Measurements from ENCODE around the gene CDH18. TPM values are rescaled to one million over a fixed set of nuclear protein-coding genes. Genes with fewer than 3 reads are reported as not detected.

The CDH18 gene
- total and polyA plus RNA-seq, 4 donors, result not detected

GRCh38 chr5:19920761-19921160 is 67.2 kb downstream of the CDH18 start:
- Histone ChIP-seq H3K36me3 (ENCODE audit: control insufficient read depth in 1 of 2, insufficient read depth in 2 of 2, low read length in 1 of 2) (no peaks in the 10 kb centered on the region), H3K27me3 (ENCODE audit: control insufficient read depth in 1 of 2, insufficient read depth in 2 of 2, low read length in 1 of 2) (no peaks in the 10 kb centered on the region), H3K9me3 (ENCODE audit: control insufficient read depth, low read length) (no peaks in the 10 kb centered on the region), H3K4me1 (ENCODE audit: control insufficient read depth in 1 of 2, insufficient read depth in 2 of 2, low read length in 2 of 2) (no peaks in the 10 kb centered on the region), H3K4me3 (ENCODE audit: low read length in 2 of 2) (no peak overlapping the region), H3K27ac (ENCODE audit: low read depth in 1 of 2, low read length in 2 of 2) (no peak overlapping the region)
- WGBS, 2 donors, result 93 to 98% methylated on average over 4 of the region's 4 CpGs
- intact Hi-C loops (cut with DNase I), result no loop called here
- ATAC-seq (ENCODE audit: low FRiP score) (no peak), DNase-seq (no peak)

- H3K4me1 ChIP-seq (ENCODE audit: control insufficient read depth in 1 of 2, insufficient read depth in 2 of 2, low read length in 2 of 2), result no peaks in the 10 kb centered on the region
- H3K27ac ChIP-seq (ENCODE audit: low read depth in 1 of 2, low read length in 2 of 2), result no peak overlapping the region
Measured at GRCh38 chr5:19918780-19919179, 69.2 kb downstream of the CDH18 start.

DNA sequence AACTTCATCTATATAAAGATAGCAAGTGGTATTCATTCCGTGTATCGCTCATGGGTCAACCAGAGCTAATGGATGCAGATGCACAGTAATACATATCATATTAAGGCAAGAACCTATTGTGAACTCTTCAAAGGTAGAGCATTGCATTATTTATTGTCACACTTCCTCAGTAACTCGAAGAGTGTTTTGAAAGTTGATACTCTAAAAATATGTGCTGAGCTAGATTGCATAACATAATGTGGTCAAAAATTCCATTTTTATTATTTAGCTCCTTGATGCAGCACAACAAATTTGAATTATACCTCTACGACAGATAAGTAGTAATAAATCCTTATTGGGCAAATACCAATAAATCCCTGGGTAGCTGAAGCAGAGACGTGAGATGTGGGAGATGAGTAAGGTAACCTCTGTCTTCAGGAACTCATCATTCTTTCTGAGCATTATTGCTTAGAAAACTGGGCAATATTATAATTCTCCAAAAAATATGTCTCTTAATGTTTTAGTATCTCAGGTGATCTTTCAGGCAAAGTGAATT is 70.3 kb downstream of the CDH18 start:
- WGBS, 2 donors, result 63 to 70% methylated on average over 5 of the region's 5 CpGs
- intact Hi-C loops (cut with DNase I), result no loop called here
- no peaks in the 10 kb centered on the region for H3K4me1 ChIP-seq (ENCODE audit: control insufficient read depth in 1 of 2, insufficient read depth in 2 of 2, low read length in 2 of 2)
- H3K27me3 ChIP-seq (ENCODE audit: control insufficient read depth in 1 of 2, insufficient read depth in 2 of 2, low read length in 1 of 2), result no peaks in the 10 kb centered on the region
- DNase-seq, result no peak
- H3K4me3 ChIP-seq (ENCODE audit: low read length in 2 of 2), result no peak overlapping the region
- H3K36me3 ChIP-seq (ENCODE audit: control insufficient read depth in 1 of 2, insufficient read depth in 2 of 2, low read length in 1 of 2), result no peaks in the 10 kb centered on the region
- H3K9me3 ChIP-seq (ENCODE audit: control insufficient read depth, low read length), result no peaks in the 10 kb centered on the region
- ATAC-seq (ENCODE audit: low FRiP score), result no peak
- no peak overlapping the region for H3K27ac ChIP-seq (ENCODE audit: low read depth in 1 of 2, low read length in 2 of 2)

More at GRCh38 chr5:19918780-19919179, 69.2 kb downstream of the CDH18 start:
- no peak for ATAC-seq (ENCODE audit: low FRiP score)
- 63 to 68% methylated on average over 3 of the region's 3 CpGs for WGBS, 2 donors
- no peaks in the 10 kb centered on the region for H3K27me3 ChIP-seq (ENCODE audit: control insufficient read depth in 1 of 2, insufficient read depth in 2 of 2, low read length in 1 of 2)
- intact Hi-C loops (cut with DNase I), result no loop called here
- H3K9me3 ChIP-seq (ENCODE audit: control insufficient read depth, low read length), result no peaks in the 10 kb centered on the region
- no peak for DNase-seq
- H3K36me3 ChIP-seq (ENCODE audit: control insufficient read depth in 1 of 2, insufficient read depth in 2 of 2, low read length in 1 of 2), result no peaks in the 10 kb centered on the region
- no peak overlapping the region for H3K4me3 ChIP-seq (ENCODE audit: low read length in 2 of 2)

- WGBS, 2 donors, result 27 to 40% methylated on average over 4 of the region's 4 CpGs
- DNase-seq, result no peak
- Histone ChIP-seq H3K27ac (ENCODE audit: low read depth in 1 of 2, low read length in 2 of 2) (no peak overlapping the region), H3K9me3 (ENCODE audit: control insufficient read depth, low read length) (no peaks in the 10 kb centered on the region), H3K4me3 (ENCODE audit: low read length in 2 of 2) (no peak overlapping the region), H3K36me3 (ENCODE audit: control insufficient read depth in 1 of 2, insufficient read depth in 2 of 2, low read length in 1 of 2) (no peaks in the 10 kb centered on the region), H3K27me3 (ENCODE audit: control insufficient read depth in 1 of 2, insufficient read depth in 2 of 2, low read length in 1 of 2) (no peaks in the 10 kb centered on the region), H3K4me1 (ENCODE audit: control insufficient read depth in 1 of 2, insufficient read depth in 2 of 2, low read length in 2 of 2) (no peaks in the 10 kb centered on the region)
- no peak for ATAC-seq (ENCODE audit: low FRiP score)
- intact Hi-C loops (cut with DNase I), result no loop called here
Measured at GRCh38 chr5:19910136-19910535, 77.9 kb downstream of the CDH18 start.

DNA sequence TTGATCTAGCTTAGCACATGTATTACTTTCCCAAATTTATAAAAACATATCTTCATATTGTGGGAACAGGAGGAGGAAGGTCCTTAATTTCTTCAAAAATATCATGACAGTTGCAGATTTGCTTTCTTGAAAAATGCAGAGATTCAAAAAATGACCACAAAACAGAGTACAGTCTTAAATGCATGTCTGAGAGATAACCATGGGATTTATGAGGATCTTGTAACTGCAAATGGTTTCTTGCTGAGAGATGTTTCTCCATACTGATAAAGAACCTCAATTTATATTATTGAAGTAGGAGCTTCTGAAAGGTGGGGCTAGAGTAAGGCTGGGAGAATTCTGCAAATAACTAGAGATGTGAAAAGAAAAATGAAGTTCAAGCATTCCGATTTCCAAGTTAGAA is 83.2 kb downstream of the CDH18 start:
- WGBS, 2 donors, result 0 to 43% methylated on average over 1 of the region's 1 CpG
- no peaks in the 10 kb centered on the region for H3K9me3 ChIP-seq (ENCODE audit: control insufficient read depth, low read length)
- intact Hi-C loops (cut with DNase I), result no loop called here

GRCh38 chr5:19903611-19904010 is 84.4 kb downstream of the CDH18 start:
- H3K27ac ChIP-seq (ENCODE audit: low read depth in 1 of 2, low read length in 2 of 2), result no peak overlapping the region
- DNase-seq, result no peak
- peaks cover 0 to 2% of the 10 kb centered on the region in 2 donors for H3K27me3 ChIP-seq (ENCODE audit: control insufficient read depth in 1 of 2, insufficient read depth in 2 of 2, low read length in 1 of 2)
- intact Hi-C loops (cut with DNase I), result no loop called here
- 89 to 90% methylated on average over 5 of the region's 5 CpGs for WGBS, 2 donors
- H3K4me3 ChIP-seq (ENCODE audit: low read length in 2 of 2), result no peak overlapping the region
- no peaks in the 10 kb centered on the region for H3K36me3 ChIP-seq (ENCODE audit: control insufficient read depth in 1 of 2, insufficient read depth in 2 of 2, low read length in 1 of 2)
- no peaks in the 10 kb centered on the region for H3K9me3 ChIP-seq (ENCODE audit: control insufficient read depth, low read length)
- no peaks in the 10 kb centered on the region for H3K4me1 ChIP-seq (ENCODE audit: control insufficient read depth in 1 of 2, insufficient read depth in 2 of 2, low read length in 2 of 2)
- ATAC-seq (ENCODE audit: low FRiP score), result no peak

More for the DNA sequence above, 83.2 kb downstream of the CDH18 start:
- ATAC-seq (ENCODE audit: low FRiP score) (no peak), DNase-seq (no peak)
- Histone ChIP-seq H3K36me3 (ENCODE audit: control insufficient read depth in 1 of 2, insufficient read depth in 2 of 2, low read length in 1 of 2) (no peaks in the 10 kb centered on the region), H3K27me3 (ENCODE audit: control insufficient read depth in 1 of 2, insufficient read depth in 2 of 2, low read length in 1 of 2) (peaks cover 0 to 2% of the 10 kb centered on the region in 2 donors), H3K4me1 (ENCODE audit: control insufficient read depth in 1 of 2, insufficient read depth in 2 of 2, low read length in 2 of 2) (no peaks in the 10 kb centered on the region), H3K4me3 (ENCODE audit: low read length in 2 of 2) (no peak overlapping the region), H3K27ac (ENCODE audit: low read depth in 1 of 2, low read length in 2 of 2) (no peak overlapping the region)

DNA sequence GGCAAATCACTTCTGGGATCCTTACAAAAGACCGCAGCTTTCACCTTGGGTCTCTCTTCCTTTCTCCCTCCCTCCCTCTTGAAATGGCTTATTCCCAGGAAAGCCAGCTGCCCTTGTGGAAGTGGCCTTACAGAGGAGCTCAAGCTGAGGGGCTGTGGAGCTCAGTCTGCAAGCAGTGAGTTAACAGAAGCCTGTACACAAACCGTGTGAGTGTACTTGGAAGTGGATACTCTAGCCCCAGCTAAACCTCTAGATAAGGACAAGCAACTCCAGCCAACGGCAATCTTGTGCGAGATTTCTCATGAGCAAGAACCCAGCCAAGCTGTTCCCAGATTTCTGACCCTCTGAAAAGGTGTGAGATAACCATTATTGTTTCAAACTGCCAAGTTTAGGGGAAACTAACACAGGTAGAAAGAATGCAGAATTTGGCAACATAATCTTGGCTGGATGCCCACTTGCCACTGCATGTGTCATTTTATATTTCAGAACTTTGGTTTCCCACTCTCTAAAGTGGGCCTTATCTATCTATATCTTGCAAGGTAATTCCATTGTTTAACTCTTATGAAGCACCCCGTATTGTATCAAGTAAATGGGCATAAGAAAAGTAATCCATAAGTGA is 85.6 kb downstream of the CDH18 start:
- Histone ChIP-seq H3K9me3 (ENCODE audit: control insufficient read depth, low read length) (no peaks in the 10 kb centered on the region), H3K4me1 (ENCODE audit: control insufficient read depth in 1 of 2, insufficient read depth in 2 of 2, low read length in 2 of 2) (no peaks in the 10 kb centered on the region), H3K27ac (ENCODE audit: low read depth in 1 of 2, low read length in 2 of 2) (no peak overlapping the region), H3K4me3 (ENCODE audit: low read length in 2 of 2) (no peak overlapping the region), H3K27me3 (ENCODE audit: control insufficient read depth in 1 of 2, insufficient read depth in 2 of 2, low read length in 1 of 2) (peaks cover 0 to 2% of the 10 kb centered on the region in 2 donors), H3K36me3 (ENCODE audit: control insufficient read depth in 1 of 2, insufficient read depth in 2 of 2, low read length in 1 of 2) (no peaks in the 10 kb centered on the region)
- intact Hi-C loops (cut with DNase I), result no loop called here
- WGBS, 2 donors, result 33 to 34% methylated on average over 5 of the region's 5 CpGs
- ATAC-seq (ENCODE audit: low FRiP score) (no peak), DNase-seq (no peak)

GRCh38 chr5:19900269-19900668 is 87.7 kb downstream of the CDH18 start:
- Histone ChIP-seq H3K36me3 (ENCODE audit: control insufficient read depth in 1 of 2, insufficient read depth in 2 of 2, low read length in 1 of 2) (no peaks in the 10 kb centered on the region), H3K9me3 (ENCODE audit: control insufficient read depth, low read length) (no peaks in the 10 kb centered on the region), H3K4me3 (ENCODE audit: low read length in 2 of 2) (no peak overlapping the region), H3K4me1 (ENCODE audit: control insufficient read depth in 1 of 2, insufficient read depth in 2 of 2, low read length in 2 of 2) (no peaks in the 10 kb centered on the region), H3K27me3 (ENCODE audit: control insufficient read depth in 1 of 2, insufficient read depth in 2 of 2, low read length in 1 of 2) (peaks cover 0 to 2% of the 10 kb centered on the region in 2 donors), H3K27ac (ENCODE audit: low read depth in 1 of 2, low read length in 2 of 2) (no peak overlapping the region)
- ATAC-seq (ENCODE audit: low FRiP score) (no peak), DNase-seq (no peak)
- intact Hi-C loops (cut with DNase I), result no loop called here
- WGBS, 2 donors, result 78 to 85% methylated on average over 3 of the region's 3 CpGs

DNA sequence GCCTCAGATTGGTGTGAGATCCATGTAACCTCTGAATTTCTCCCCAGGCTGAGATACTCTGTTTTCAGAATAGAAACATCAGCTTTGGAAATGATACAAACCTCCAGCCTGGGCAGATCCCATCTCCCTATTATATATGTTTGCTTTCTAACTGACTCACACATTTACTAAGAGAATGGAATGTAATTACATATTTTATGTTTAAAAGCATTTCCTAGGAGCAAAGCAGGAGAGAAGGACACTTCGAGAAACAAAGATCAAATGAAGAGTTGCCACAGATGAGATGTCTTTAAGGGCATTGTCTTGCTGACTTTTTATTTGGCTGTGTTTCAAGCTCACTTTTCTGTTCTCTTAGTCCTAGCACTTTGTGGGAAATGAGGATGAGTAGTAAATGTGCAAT is 96.3 kb downstream of the CDH18 start:
- Histone ChIP-seq H3K27ac (ENCODE audit: low read depth in 1 of 2, low read length in 2 of 2) (no peak overlapping the region), H3K9me3 (ENCODE audit: control insufficient read depth, low read length) (no peaks in the 10 kb centered on the region), H3K4me3 (ENCODE audit: low read length in 2 of 2) (no peak overlapping the region), H3K4me1 (ENCODE audit: control insufficient read depth in 1 of 2, insufficient read depth in 2 of 2, low read length in 2 of 2) (no peaks in the 10 kb centered on the region), H3K36me3 (ENCODE audit: control insufficient read depth in 1 of 2, insufficient read depth in 2 of 2, low read length in 1 of 2) (no peaks in the 10 kb centered on the region), H3K27me3 (ENCODE audit: control insufficient read depth in 1 of 2, insufficient read depth in 2 of 2, low read length in 1 of 2) (no peaks in the 10 kb centered on the region)
- ATAC-seq (ENCODE audit: low FRiP score) (no peak), DNase-seq (no peak)
- intact Hi-C loops (cut with DNase I), result no loop called here
- 32 to 50% methylated on average over 1 of the region's 1 CpG for WGBS, 2 donors
